Esophagus muscularis mucosa (tissue), 3 donors: ENCODE results near the gene LRMDA.

ENCODE experiments used
- POLR2AphosphoS5 ChIP-seq, 2 donors: sonication (generic); formaldehyde crosslinking; IDR thresholded peaks; one replicate each; pipeline ENCODE4 v1.6.1; 2017; ENCODE audit warnings: antibody characterized with exemption in 2 of 2
- TF ChIP-seq, protein P1 (sequence below), 3 experiments: fragments of 200-600 bp in 2 of 3; fragments of 450-650 bp in 1 of 3; sonication (generic) in 2 of 3; IDR thresholded peaks; one replicate each; pipeline ENCODE4 v1.5.1; 2017 to 2019; ENCODE audit warnings: antibody characterized with exemption in 3 of 3, mild to moderate bottlenecking in 2 of 3, moderate library complexity in 1 of 3

GRCh38 chr10:76282061-76283025, 850.9 kb downstream of the LRMDA start:
- no peak for TF ChIP-seq POLR2AphosphoS5 (IDR thresholded peaks at IDR 0.05)
- TF ChIP-seq, protein P1, sequence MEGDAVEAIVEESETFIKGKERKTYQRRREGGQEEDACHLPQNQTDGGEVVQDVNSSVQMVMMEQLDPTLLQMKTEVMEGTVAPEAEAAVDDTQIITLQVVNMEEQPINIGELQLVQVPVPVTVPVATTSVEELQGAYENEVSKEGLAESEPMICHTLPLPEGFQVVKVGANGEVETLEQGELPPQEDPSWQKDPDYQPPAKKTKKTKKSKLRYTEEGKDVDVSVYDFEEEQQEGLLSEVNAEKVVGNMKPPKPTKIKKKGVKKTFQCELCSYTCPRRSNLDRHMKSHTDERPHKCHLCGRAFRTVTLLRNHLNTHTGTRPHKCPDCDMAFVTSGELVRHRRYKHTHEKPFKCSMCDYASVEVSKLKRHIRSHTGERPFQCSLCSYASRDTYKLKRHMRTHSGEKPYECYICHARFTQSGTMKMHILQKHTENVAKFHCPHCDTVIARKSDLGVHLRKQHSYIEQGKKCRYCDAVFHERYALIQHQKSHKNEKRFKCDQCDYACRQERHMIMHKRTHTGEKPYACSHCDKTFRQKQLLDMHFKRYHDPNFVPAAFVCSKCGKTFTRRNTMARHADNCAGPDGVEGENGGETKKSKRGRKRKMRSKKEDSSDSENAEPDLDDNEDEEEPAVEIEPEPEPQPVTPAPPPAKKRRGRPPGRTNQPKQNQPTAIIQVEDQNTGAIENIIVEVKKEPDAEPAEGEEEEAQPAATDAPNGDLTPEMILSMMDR (IDR thresholded peaks at IDR 0.05) = no peak
